GM13977 (cell line): ENCODE measurements around the gene TMPRSS5.

Experiments used
- DNase-seq: peaks from one replicate; pipeline ENCODE4 v3.0.0; 2012; ENCODE audit warnings: low spot score
- in situ Hi-C: fragments of 300-500 bp; cut with MboI; formaldehyde crosslinking; loops from one replicate; pipeline ENCODE4 v1.12.0; 2022; ENCODE audit warnings: low sequenced_read_pairs, low pct_unique_long_range_greater_than_20kb, mixed read lengths, inconsistent platforms; ENCODE audit not compliant: unreplicated experiment
- TF ChIP-seq, protein P1 (sequence below): IDR thresholded peaks from 2 replicates; pipeline ENCODE4 v1.5.1; 2012; ENCODE audit warnings: mild to moderate bottlenecking, control low read depth; ENCODE audit not compliant: insufficient read depth; ENCODE audit errors: extremely low read depth, missing control alignments

The TMPRSS5 gene

DNA sequence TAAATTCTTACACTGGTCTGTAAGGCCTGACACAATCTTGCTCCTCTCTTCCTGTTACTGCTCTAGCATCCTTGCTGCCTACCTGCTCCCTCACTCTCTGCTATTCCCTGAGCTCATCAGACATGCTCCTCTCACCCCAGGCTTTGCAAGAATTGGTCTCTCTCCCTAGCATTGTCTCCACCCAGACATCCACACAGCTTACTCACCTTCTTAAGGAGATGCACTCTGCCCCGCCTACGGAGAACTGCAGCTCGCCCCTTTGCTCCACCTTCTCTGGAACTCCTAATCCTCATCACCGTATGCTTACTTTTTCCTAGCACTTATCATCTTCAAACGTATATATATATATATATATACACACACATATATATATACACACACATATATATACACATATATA is 23.3 kb upstream of the TMPRSS5 start:
- TF ChIP-seq, protein P1, sequence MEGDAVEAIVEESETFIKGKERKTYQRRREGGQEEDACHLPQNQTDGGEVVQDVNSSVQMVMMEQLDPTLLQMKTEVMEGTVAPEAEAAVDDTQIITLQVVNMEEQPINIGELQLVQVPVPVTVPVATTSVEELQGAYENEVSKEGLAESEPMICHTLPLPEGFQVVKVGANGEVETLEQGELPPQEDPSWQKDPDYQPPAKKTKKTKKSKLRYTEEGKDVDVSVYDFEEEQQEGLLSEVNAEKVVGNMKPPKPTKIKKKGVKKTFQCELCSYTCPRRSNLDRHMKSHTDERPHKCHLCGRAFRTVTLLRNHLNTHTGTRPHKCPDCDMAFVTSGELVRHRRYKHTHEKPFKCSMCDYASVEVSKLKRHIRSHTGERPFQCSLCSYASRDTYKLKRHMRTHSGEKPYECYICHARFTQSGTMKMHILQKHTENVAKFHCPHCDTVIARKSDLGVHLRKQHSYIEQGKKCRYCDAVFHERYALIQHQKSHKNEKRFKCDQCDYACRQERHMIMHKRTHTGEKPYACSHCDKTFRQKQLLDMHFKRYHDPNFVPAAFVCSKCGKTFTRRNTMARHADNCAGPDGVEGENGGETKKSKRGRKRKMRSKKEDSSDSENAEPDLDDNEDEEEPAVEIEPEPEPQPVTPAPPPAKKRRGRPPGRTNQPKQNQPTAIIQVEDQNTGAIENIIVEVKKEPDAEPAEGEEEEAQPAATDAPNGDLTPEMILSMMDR, result no peak
- in situ Hi-C loops, result no loop called here
- DNase-seq, result no peak

DNA sequence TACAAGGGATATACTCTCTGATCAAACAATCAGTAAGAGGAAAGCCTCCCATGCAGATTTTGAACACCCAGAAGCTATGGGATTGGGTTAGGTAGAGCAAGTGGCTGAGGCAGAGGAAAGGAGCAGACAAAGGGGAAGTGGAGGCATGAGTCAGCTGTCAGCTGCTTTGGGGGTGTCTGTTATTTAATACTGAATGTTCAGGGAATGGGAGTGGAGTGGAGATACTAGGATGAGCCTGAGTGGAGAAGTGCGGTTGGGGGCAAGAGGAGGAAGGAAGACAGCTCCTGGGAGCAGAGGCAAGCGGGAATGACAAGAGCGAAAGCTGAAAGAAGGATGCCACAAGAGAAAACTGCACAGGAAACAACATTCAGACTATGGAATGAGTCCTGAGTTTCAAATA is 22.7 kb upstream of the TMPRSS5 start:
- TF ChIP-seq, protein P1, result no peak
- DNase-seq, result no peak
- in situ Hi-C loops, result no loop called here

DNA sequence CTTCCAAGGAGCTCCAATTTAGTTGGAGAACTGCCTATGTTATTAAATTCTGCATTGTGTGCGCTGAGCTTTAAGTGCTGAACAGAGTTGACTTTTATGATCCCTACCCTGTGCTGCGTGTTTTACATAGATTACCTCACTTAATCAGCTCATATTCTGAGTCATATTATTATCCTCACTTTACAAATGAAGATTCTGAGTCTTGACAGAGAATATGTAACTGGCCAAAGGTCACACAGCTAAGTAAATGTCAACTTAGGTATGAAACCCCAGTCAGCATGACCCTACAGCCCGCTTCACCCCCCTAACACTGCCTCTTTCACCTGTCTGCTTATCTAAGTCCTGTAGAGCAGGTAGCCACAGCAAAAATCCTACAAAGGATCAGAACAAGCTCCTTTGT is 19.8 kb upstream of the TMPRSS5 start:
- in situ Hi-C loops, result no loop called here
- TF ChIP-seq, protein P1, result no peak
- DNase-seq, result no peak

DNA sequence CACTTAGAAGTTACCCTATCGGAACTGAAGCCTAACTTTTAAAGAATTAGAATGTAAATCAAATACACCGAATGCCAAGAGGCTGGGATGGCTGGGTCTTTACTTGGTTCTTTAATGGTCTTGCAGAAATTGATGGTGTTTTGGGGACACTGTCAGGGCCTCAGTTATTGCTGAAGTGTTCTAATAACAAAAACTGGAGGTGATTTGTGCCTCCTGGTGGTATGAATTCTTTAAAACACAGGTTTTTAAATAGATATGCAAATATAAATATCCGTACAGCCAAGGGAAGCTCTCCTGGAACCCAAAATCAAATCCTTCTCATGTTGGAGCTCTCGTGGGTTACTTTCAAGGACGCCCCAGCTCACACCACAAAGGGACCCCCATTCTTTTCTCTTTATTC is 19.3 kb upstream of the TMPRSS5 start:
- in situ Hi-C loops, result no loop called here
- DNase-seq, result no peak

DNA sequence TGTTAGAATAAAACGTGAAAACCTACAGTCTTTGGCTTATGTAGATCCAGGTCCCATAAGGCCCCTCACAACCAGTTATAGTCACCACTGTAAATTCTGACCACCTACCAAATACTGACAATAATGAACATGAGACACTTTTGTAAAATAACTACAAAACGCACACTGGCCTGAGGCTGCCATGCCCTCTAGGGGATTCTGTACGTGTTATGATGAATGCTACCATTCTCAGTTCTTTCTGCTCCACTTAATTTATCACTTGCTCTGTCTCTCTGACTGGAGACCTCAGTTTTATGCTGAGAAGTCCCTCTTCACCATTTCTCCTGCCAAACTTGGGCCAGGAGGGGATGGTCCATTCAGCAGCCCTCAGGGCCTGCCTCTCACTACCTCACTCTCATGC is 18.7 kb upstream of the TMPRSS5 start:
- no peak for DNase-seq
- TF ChIP-seq, protein P1, result no peak
- in situ Hi-C loops, result no loop called here

More for the DNA sequence above, 19.3 kb upstream of the TMPRSS5 start:
- TF ChIP-seq, protein P1, result no peak

DNA sequence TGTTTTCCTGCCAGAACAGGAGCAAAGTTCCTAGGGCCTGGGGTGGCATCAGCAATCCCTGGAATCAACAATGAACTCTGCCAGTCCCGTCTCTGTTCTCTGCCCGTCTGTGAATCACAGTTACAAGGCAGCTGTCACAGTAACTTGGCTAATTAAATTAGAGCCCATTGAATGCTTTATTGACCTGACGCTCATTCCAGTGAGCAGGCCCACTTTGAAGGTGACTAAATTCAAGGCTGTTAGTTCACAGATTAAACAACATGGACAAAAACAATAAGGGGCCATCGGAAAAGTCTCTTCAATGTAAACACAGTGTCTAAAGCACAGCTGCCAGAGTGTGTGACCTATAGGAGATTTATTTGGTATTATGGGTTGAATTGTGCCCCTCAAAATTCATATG is 17.7 kb upstream of the TMPRSS5 start:
- DNase-seq, result no peak
- TF ChIP-seq, protein P1, result no peak
- in situ Hi-C loops, result no loop called here

DNA sequence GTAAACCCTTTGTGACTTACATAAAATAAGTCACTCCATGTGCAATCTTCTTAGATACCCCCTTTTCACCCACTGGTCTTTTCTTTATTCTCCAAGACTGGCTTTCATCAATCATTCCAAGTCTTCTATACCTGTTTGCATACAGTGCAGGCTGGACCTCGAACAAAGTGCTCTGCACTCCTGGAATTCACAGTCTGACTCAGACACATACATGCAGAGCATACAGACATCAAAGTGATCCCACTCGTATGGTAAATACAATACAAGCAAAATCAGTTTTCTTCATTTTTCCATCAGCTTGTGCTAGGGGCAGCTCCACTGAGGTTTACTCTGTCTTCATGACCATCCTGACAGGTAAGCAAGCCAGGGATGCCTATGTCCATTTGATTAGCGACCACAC is 16.8 kb upstream of the TMPRSS5 start:
- DNase-seq, result no peak
- in situ Hi-C loops, result no loop called here
- TF ChIP-seq, protein P1, result no peak
